PC-3 (cell line): Measurements from ENCODE around the gene ACTL7A. TPM values are rescaled to one million over a fixed set of nuclear protein-coding genes. Genes with fewer than 3 reads are reported as not detected.

Experiments
- ATAC-seq: fragments of 200-7000 bp; cut with Tn5 transposase; 2 replicates; pipeline ENCODE4 v1.9.1; 2020; ENCODE audit warnings: mild to moderate bottlenecking, moderate library complexity
- BruUV-seq: library from RNA; stranded (reverse); fragments of 400-500 nt; replicated peaks from 2 replicates; lab custom pipeline; 2021; lab: Mats Ljungman, UMichigan
- CTCF ChIA-PET: fragments of 300-600 bp; sonication (Branson Sonifier 250); formaldehyde crosslinking; loops from one replicate; lab custom pipeline; 2022; ENCODE audit warnings: antibody characterized with exemption; lab: Charles Lee
- POLR2A ChIA-PET: fragments of 300-600 bp; sonication (Branson Sonifier 250); formaldehyde crosslinking; loops from one replicate; lab custom pipeline; 2022; ENCODE audit warnings: antibody characterized with exemption; ENCODE audit not compliant: unreplicated experiment; lab: Charles Lee
- DNase-seq: peaks from one replicate; pipeline ENCODE4 v3.0.0-alpha.2; 2015
- H2AFZ ChIP-seq: fragments of 300-600 bp; sonication (generic); 2 replicates; pipeline ENCODE4 v1.6.0; 2016; ENCODE audit warnings: antibody characterized with exemption, low read length
- H3F3A ChIP-seq: fragments of 300-600 bp; sonication (generic); one replicate; pipeline ENCODE4 v1.6.0; 2017; ENCODE audit warnings: antibody characterized with exemption, low read length, control low read depth, mild to moderate bottlenecking; ENCODE audit not compliant: unreplicated experiment
- H3K27ac ChIP-seq: fragments of 300-600 bp; sonication (generic); 2 replicates; pipeline ENCODE4 v1.5.1; 2016; ENCODE audit warnings: mild to moderate bottlenecking, low read length
- H3K27me3 ChIP-seq: fragments of 300-600 bp; sonication (generic); 2 replicates; pipeline ENCODE4 v1.6.1; 2016; ENCODE audit warnings: low read length, mixed read lengths
- H3K36me3 ChIP-seq: fragments of 300-600 bp; sonication (generic); 2 replicates; pipeline ENCODE4 v1.6.1; 2016; ENCODE audit warnings: low read depth, mixed run types, low read length, mixed read lengths
- H3K4me1 ChIP-seq: fragments of 300-600 bp; sonication (generic); 2 replicates; pipeline ENCODE4 v1.5.1; 2016; ENCODE audit warnings: low read length; ENCODE audit not compliant: insufficient read depth
- H3K4me2 ChIP-seq: fragments of 300-600 bp; sonication (generic); 2 replicates; pipeline ENCODE4 v1.6.0; 2016; ENCODE audit warnings: low read length
- H3K4me3 ChIP-seq: fragments of 300-600 bp; sonication (generic); 2 replicates; pipeline ENCODE4 v1.5.1; 2016; ENCODE audit warnings: mild to moderate bottlenecking, low read length, mixed read lengths
- H3K79me2 ChIP-seq: fragments of 300-600 bp; sonication (generic); 2 replicates; pipeline ENCODE4 v1.6.1; 2017; ENCODE audit warnings: low read length, mixed read lengths
- H3K9ac ChIP-seq: fragments of 300-600 bp; sonication (generic); 2 replicates; pipeline ENCODE4 v1.6.0; 2016; ENCODE audit warnings: mild to moderate bottlenecking, low read length
- H3K9me2 ChIP-seq: fragments of 300-600 bp; sonication (generic); replicated peaks from 2 replicates; pipeline ENCODE4 v1.6.1; 2016; ENCODE audit warnings: mixed run types, low read length, mixed read lengths
- H3K9me3 ChIP-seq: fragments of 300-600 bp; sonication (generic); 2 replicates; pipeline ENCODE4 v1.6.1; 2016; ENCODE audit warnings: low read length, mixed read lengths
- H4K20me1 ChIP-seq: fragments of 300-600 bp; sonication (generic); 2 replicates; pipeline ENCODE4 v1.6.1; 2016; ENCODE audit warnings: low read length, mixed read lengths
- CTCF ChIP-seq: fragments of 300-600 bp; sonication (generic); conservative IDR thresholded peaks from 2 replicates; pipeline ENCODE4 v1.5.1; 2017; ENCODE audit warnings: antibody characterized with exemption, low read depth, mild to moderate bottlenecking, low read length
- EZH2 ChIP-seq: fragments of 300-600 bp; sonication (generic); IDR thresholded peaks from one replicate; pipeline ENCODE4 v1.6.1; 2017; ENCODE audit warnings: antibody characterized with exemption, mild to moderate bottlenecking, low read length; ENCODE audit not compliant: unreplicated experiment
- EZH2phosphoT487 ChIP-seq: fragments of 300-600 bp; sonication (generic); IDR thresholded peaks from 2 replicates; pipeline ENCODE4 v1.6.1; 2018; ENCODE audit warnings: mild to moderate bottlenecking, antibody characterized with exemption, low read length, borderline replicate concordance
- intact Hi-C: fragments of 100-400 bp; cut with micrococcal nuclease; formaldehyde crosslinking; loops from 2 replicates; pipeline ENCODE4 v1.9.0; 2023
- total RNA-seq: library from RNA; depleted of rRNA; stranded (reverse); fragments of >200 nt; gene quantifications from 2 replicates; pipeline ENCODE4 v1.2.3, GENCODE V29; 2014

Gene ACTL7A
- total RNA-seq, 1 experiment from 2014 or later: not detected

GRCh38 chr9:108844391-108844790, 17.7 kb upstream of the ACTL7A start:
- Histone ChIP-seq H3F3A (no peaks in the 10 kb centered on the region), H3K9me3 (no peaks in the 10 kb centered on the region), H3K27me3 (no peaks in the 10 kb centered on the region), H3K27ac (no peak overlapping the region), H2AFZ (no peak overlapping the region), H3K4me3 (no peak overlapping the region), H3K4me1 (no peaks in the 10 kb centered on the region), H3K79me2 (no peaks in the 10 kb centered on the region), H3K4me2 (no peak overlapping the region), H3K9ac (no peak overlapping the region), H3K36me3 (no peaks in the 10 kb centered on the region), H4K20me1 (no peaks in the 10 kb centered on the region), H3K9me2 (no peaks in the 10 kb centered on the region)
- POLR2A ChIA-PET: no interaction called here
- ATAC-seq: no peak
- BruUV-seq: no TSS peak
- no peak for DNase-seq
- TF ChIP-seq EZH2phosphoT487 (no peak), EZH2 (no peak), CTCF (no peak)
- CTCF ChIA-PET: no interaction called here
- intact Hi-C loops: no loop called here

- Histone ChIP-seq H3K4me1 (no peaks in the 10 kb centered on the region), H4K20me1 (no peaks in the 10 kb centered on the region), H3K9ac (no peak overlapping the region), H3K79me2 (no peaks in the 10 kb centered on the region), H3K27me3 (no peaks in the 10 kb centered on the region), H3K9me2 (no peaks in the 10 kb centered on the region), H3F3A (no peaks in the 10 kb centered on the region), H2AFZ (no peak overlapping the region), H3K4me2 (no peak overlapping the region), H3K36me3 (no peaks in the 10 kb centered on the region), H3K27ac (no peak overlapping the region), H3K9me3 (no peaks in the 10 kb centered on the region), H3K4me3 (no peak overlapping the region)
- intact Hi-C loops: no loop called here
- TF ChIP-seq EZH2 (no peak), CTCF (no peak), EZH2phosphoT487 (no peak)
- no peak for DNase-seq
- POLR2A ChIA-PET: no interaction called here
- CTCF ChIA-PET: no interaction called here
- no TSS peak for BruUV-seq
- no peak for ATAC-seq
Measured at GRCh38 chr9:108844856-108845255, 17.2 kb upstream of the ACTL7A start.

GRCh38 chr9:108845507-108845906, 16.6 kb upstream of the ACTL7A start:
- no TSS peak for BruUV-seq
- intact Hi-C loops: no loop called here

More at GRCh38 chr9:108845507-108845906, 16.6 kb upstream of the ACTL7A start:
- ATAC-seq (no peak), DNase-seq (no peak)
- Histone ChIP-seq H3K4me3 (no peak overlapping the region), H3K4me2 (no peak overlapping the region), H3K9me3 (no peaks in the 10 kb centered on the region), H3K27ac (no peak overlapping the region), H4K20me1 (no peaks in the 10 kb centered on the region), H3F3A (no peaks in the 10 kb centered on the region), H2AFZ (no peak overlapping the region), H3K4me1 (no peaks in the 10 kb centered on the region), H3K9ac (no peak overlapping the region), H3K79me2 (no peaks in the 10 kb centered on the region), H3K9me2 (no peaks in the 10 kb centered on the region), H3K27me3 (no peaks in the 10 kb centered on the region), H3K36me3 (no peaks in the 10 kb centered on the region)
- TF ChIP-seq EZH2 (no peak), EZH2phosphoT487 (no peak)
- ChIA-PET CTCF (no interaction called here), POLR2A (no interaction called here)
